H1 (cell line): ENCODE results near the gene MR1. TPM values are rescaled to one million over a fixed set of nuclear protein-coding genes. Genes with fewer than 3 reads are reported as not detected.

Experiments
- CBX5 ChIP-seq: fragments of 300-800, 300-1000 bp; sonication (generic); IDR thresholded peaks from 2 replicates; pipeline ENCODE4 v1.7.1; 2016; ENCODE audit warnings: antibody characterized with exemption, low read length, low read depth
- CREB1 ChIP-seq: IDR thresholded peaks from 2 replicates; pipeline ENCODE4 v1.6.1; 2012; ENCODE audit warnings: inconsistent platforms
- EGR1 ChIP-seq: IDR thresholded peaks from 2 replicates; pipeline ENCODE4 v1.6.1; 2011; ENCODE audit warnings: low read depth, low read length, borderline replicate concordance
- EP300 ChIP-seq, 2 experiments: IDR thresholded peaks; 1 replicate in 1 of 2; 2 replicates in 1 of 2; pipeline ENCODE4 v1.6.1; 2011 to 2012; ENCODE audit warnings: low read depth in 2 of 2, low read length in 2 of 2, mild to moderate bottlenecking in 2 of 2, borderline replicate concordance in 1 of 2, inconsistent platforms in 1 of 2, moderate library complexity in 1 of 2
- JUN ChIP-seq: IDR thresholded peaks from 2 replicates; pipeline ENCODE4 v1.6.1; 2011; ENCODE audit warnings: low read depth, mild to moderate bottlenecking, improper control_type of control experiment, low read length
- KDM4A ChIP-seq: IDR thresholded peaks from one replicate; pipeline ENCODE4 v1.7.1; 2012; ENCODE audit warnings: low read depth, mild to moderate bottlenecking, moderate library complexity, low read length, inconsistent platforms; ENCODE audit not compliant: severe bottlenecking
- NANOG ChIP-seq: IDR thresholded peaks from 2 replicates; pipeline ENCODE4 v1.6.1; 2011; ENCODE audit warnings: low read length, low read depth, mild to moderate bottlenecking, inconsistent platforms; ENCODE audit not compliant: insufficient read depth, poor library complexity, severe bottlenecking
- SAP30 ChIP-seq: fragments of 300-600 bp; sonication (generic); IDR thresholded peaks from 2 replicates; pipeline ENCODE4 v1.7.1; 2012; ENCODE audit warnings: low read length, moderate library complexity, mild to moderate bottlenecking, inconsistent platforms; ENCODE audit not compliant: insufficient read depth, insufficient replicate concordance
- SIN3A ChIP-seq, 2 experiments: IDR thresholded peaks in 1 of 2; conservative IDR thresholded peaks in 1 of 2; 2 replicates each; pipeline ENCODE4 v1.6.1; 2011 to 2012; ENCODE audit warnings: low read length in 2 of 2, improper control_type of control experiment in 1 of 2, low read depth in 1 of 2, mild to moderate bottlenecking in 1 of 2
- SUZ12 ChIP-seq: fragments of 200-600 bp; sonication (generic); IDR thresholded peaks from 2 replicates; pipeline ENCODE4 v1.6.1; 2012; ENCODE audit warnings: mild to moderate bottlenecking, inconsistent platforms, low read length, moderate library complexity, mixed read lengths
- TAF1 ChIP-seq: IDR thresholded peaks from 2 replicates; pipeline ENCODE4 v1.6.1; 2011; ENCODE audit warnings: mild to moderate bottlenecking, low read depth, low read length
- TAF7 ChIP-seq: optimal IDR thresholded peaks from 2 replicates; pipeline ENCODE3; 2011; ENCODE audit warnings: low read depth, mild to moderate bottlenecking, inconsistent platforms, low read length, moderate library complexity, borderline replicate concordance
- TBP ChIP-seq: IDR thresholded peaks from 2 replicates; pipeline ENCODE4 v1.6.1; 2011; ENCODE audit warnings: low read depth, low read length, improper control_type of control experiment
- TCF12 ChIP-seq: IDR thresholded peaks from 2 replicates; pipeline ENCODE4 v1.6.1; 2011; ENCODE audit warnings: low read depth, mild to moderate bottlenecking, low read length
- TEAD4 ChIP-seq: IDR thresholded peaks from 2 replicates; pipeline ENCODE4 v1.6.1; 2012; ENCODE audit warnings: low read depth, low read length, inconsistent platforms, mixed read lengths
- polyA plus RNA-seq, 7 experiments: library from polyadenylated mRNA; depleted of rRNA in 3 of 7; stranded (reverse) in 5 of 7; unstranded in 2 of 7; fragments of >200 nt in 5 of 7; fragments of 200-250 nt in 2 of 7; gene quantifications; 1 replicate in 5 of 7; 2 replicates in 1 of 7; 4 replicates in 1 of 7; pipeline versions ENCODE4 v1.2.1 to v1.2.3, GENCODE V29; 2011 to 2013; ENCODE audit warnings: missing spikeins in 2 of 7, mixed read lengths in 2 of 7
- total RNA-seq: library from RNA; stranded (reverse); fragmentation: NEBNext Ultra II Directional; extraction: Animal tissue kit (Norgen Biotek cat#: 25700); gene quantifications from 2 replicates; pipeline ENCODE4 v1.2.1, GENCODE V29; 2021

MR1 gene
- total and polyA plus RNA-seq, 2 of the 8 experiments (the other 6 are each of a cell fraction or from before 2014, with no cell fraction given): 0.09 TPM; not detected in 1

- peak in 1 of 2 experiments; percentile 78; a peak in 1 of 3 replicates for TF ChIP-seq EP300 (IDR thresholded peaks at IDR 0.05; ENCODE audit: borderline replicate concordance in 1 of 2, low read depth in 2 of 2, low read length in 2 of 2)
- no peak for TF ChIP-seq NANOG
- no peak for TF ChIP-seq CBX5
- peak; percentile 89 for TF ChIP-seq EGR1
- no peak for TF ChIP-seq TAF7
- TF ChIP-seq TBP: 0 out of 2 replicates have a peak, but pooled peaks have one; percentile 14
- TF ChIP-seq TEAD4: peak; percentile 72
- TF ChIP-seq CREB1: no peak
- 0 out of 2 replicates have a peak, but pooled peaks have one; percentile 10 for TF ChIP-seq JUN
- TF ChIP-seq SUZ12: peak; percentile 38; the same call in 1 of the 2 replicates
- peak; percentile 29 for TF ChIP-seq SAP30
- no peak for TF ChIP-seq KDM4A
- 0 out of 2 replicates have a peak, but pooled peaks have one; percentile 50 for TF ChIP-seq TCF12
- TF ChIP-seq TAF1: 0 out of 2 replicates have a peak, but pooled peaks have one; percentile 45
- TF ChIP-seq SIN3A (conservative IDR thresholded peaks at IDR 0.05 in 1 of 2, IDR thresholded peaks at IDR 0.05 in 1 of 2; ENCODE audit: low read depth in 1 of 2, low read length in 2 of 2): peak; percentile 37 to 69; a peak in 1 of 4 replicates
Measured at GRCh38 chr1:181101581-181102226, 67.9 kb downstream of the MR1 start (continued).
